HCT116 (cell line): ENCODE data around the gene MAPK8. TPM values are rescaled to one million over a fixed set of nuclear protein-coding genes. Genes with fewer than 3 reads are reported as not detected.

Experiments used
- ATAC-seq: fragments of 200-7000 bp; cut with Tn5 transposase; 2 replicates; pipeline ENCODE4 v1.9.1; 2020; ENCODE audit warnings: mild to moderate bottlenecking, moderate library complexity
- BruUV-seq: library from RNA; stranded (reverse); fragments of 400-500 nt; replicated peaks from 2 replicates; lab custom pipeline; 2021; lab: Mats Ljungman, UMichigan
- CTCF ChIA-PET: fragments of 300-600 bp; sonication (Branson Sonifier 250); formaldehyde crosslinking; loops from one replicate; lab custom pipeline; 2021; ENCODE audit warnings: antibody characterized with exemption; lab: Charles Lee
- POLR2A ChIA-PET: fragments of 300-600, 350-600 bp; sonication (Branson Sonifier 250); formaldehyde crosslinking; loops from one replicate; lab custom pipeline; 2021; ENCODE audit warnings: antibody characterized with exemption; lab: Charles Lee
- RAD21 ChIA-PET, 2 experiments: fragments of 300-600 bp; sonication (Branson Sonifier 250); formaldehyde crosslinking; loops; one replicate each; lab custom pipeline; 2023; ENCODE audit warnings: low total read pairs in 2 of 2; ENCODE audit not compliant: uncharacterized antibody in 2 of 2, unreplicated experiment in 2 of 2, low non-redundant PET in 1 of 2; lab: Charles Lee
- DNase-seq: peaks from one replicate; pipeline ENCODE4 v3.0.0-alpha.2; 2010; ENCODE audit warnings: low read depth, low spot score
- H2AFZ ChIP-seq: fragments of 200-600 bp; shearing (Covaris generic), sonication (generic); 2 replicates; pipeline ENCODE4 v1.6.1; 2017; ENCODE audit warnings: low read depth, mixed run types, mixed read lengths, antibody characterized with exemption, low read length; ENCODE audit not compliant: poor library complexity, severe bottlenecking
- H3K27ac ChIP-seq: 2 replicates; pipeline ENCODE4 v1.5.1; 2012; ENCODE audit warnings: low read depth, low read length
- H3K27me3 ChIP-seq: fragments of 200-600 bp; sonication (generic); 2 replicates; pipeline ENCODE4 v1.6.1; 2016; ENCODE audit warnings: mixed run types, low read length, mixed read lengths; ENCODE audit not compliant: insufficient read depth
- H3K36me3 ChIP-seq, 2 experiments: fragments of 200-500 bp in 1 of 2; fragments of 200-600 bp in 1 of 2; sonication (Bioruptor generic) in 1 of 2; sonication (generic) in 1 of 2; 2 replicates each; pipeline versions ENCODE4 v1.5.1 to v1.6.1; 2014 to 2016; ENCODE audit warnings: low read length in 2 of 2, inconsistent platforms in 1 of 2, mixed read lengths in 1 of 2, mixed run types in 1 of 2; ENCODE audit not compliant: insufficient read depth in 2 of 2, control insufficient read depth in 1 of 2
- H3K4me1 ChIP-seq, 2 experiments: fragments of 200-600 bp in 1 of 2; sonication (generic) in 1 of 2; 2 replicates each; pipeline versions ENCODE4 v1.5.1 to v1.6.1; 2012 to 2017; ENCODE audit warnings: low read length in 2 of 2, inconsistent platforms in 1 of 2, mild to moderate bottlenecking in 1 of 2, mixed read lengths in 1 of 2, mixed run types in 1 of 2, moderate library complexity in 1 of 2; ENCODE audit not compliant: insufficient read depth in 2 of 2, control insufficient read depth in 1 of 2
- H3K4me2 ChIP-seq: fragments of 200-600 bp; sonication (generic); 2 replicates; pipeline ENCODE4 v1.6.1; 2017; ENCODE audit warnings: mixed run types, low read length, mixed read lengths
- H3K4me3 ChIP-seq, 2 experiments: fragments of 200-600 bp in 1 of 2; sonication (generic) in 1 of 2; replicated peaks in 1 of 2; 2 replicates each; pipeline ENCODE4 v1.5.1; 2011 to 2016; ENCODE audit warnings: low read length in 2 of 2, control low read depth in 1 of 2, low read depth in 1 of 2, mild to moderate bottlenecking in 1 of 2, mixed read lengths in 1 of 2, mixed run types in 1 of 2
- H3K79me2 ChIP-seq: fragments of 200-600 bp; sonication (generic); 2 replicates; pipeline ENCODE4 v1.6.1; 2017; ENCODE audit warnings: mild to moderate bottlenecking, mixed run types, low read length, moderate library complexity, mixed read lengths; ENCODE audit not compliant: insufficient read depth
- H3K9ac ChIP-seq: fragments of 200-600 bp; sonication (generic); 2 replicates; pipeline ENCODE4 v1.6.1; 2016; ENCODE audit warnings: low read length, mixed read lengths
- H3K9me2 ChIP-seq: fragments of 200-600 bp; sonication (generic), shearing (Covaris generic); 2 replicates; pipeline ENCODE4 v1.6.1; 2017; ENCODE audit warnings: mixed run types, mild to moderate bottlenecking, moderate library complexity; ENCODE audit not compliant: insufficient read depth
- H3K9me3 ChIP-seq, 2 experiments: fragments of 200-500 bp in 1 of 2; fragments of 200-600 bp in 1 of 2; sonication (Bioruptor generic) in 1 of 2; sonication (generic) in 1 of 2; 2 replicates each; pipeline ENCODE4 v1.6.1; 2014 to 2017; ENCODE audit warnings: low read length in 2 of 2, mixed read lengths in 2 of 2, inconsistent platforms in 1 of 2, low read depth in 1 of 2, mild to moderate bottlenecking in 1 of 2, mixed run types in 1 of 2, moderate library complexity in 1 of 2; ENCODE audit not compliant: control insufficient read depth in 1 of 2, insufficient read depth in 1 of 2
- H4K20me1 ChIP-seq: fragments of 200-600 bp; sonication (generic), shearing (Covaris generic); 2 replicates; pipeline ENCODE4 v1.6.1; 2017; ENCODE audit warnings: mixed run types, mild to moderate bottlenecking, moderate library complexity; ENCODE audit not compliant: insufficient read depth
- EGR1 ChIP-seq: IDR thresholded peaks from 2 replicates; pipeline ENCODE4 v1.6.1; 2012; ENCODE audit warnings: low read depth
- EZH2 ChIP-seq: fragments of 200-600 bp; sonication (generic); IDR thresholded peaks from 2 replicates; pipeline ENCODE4 v1.6.1; 2017; ENCODE audit warnings: antibody characterized with exemption, mixed run types
- EZH2phosphoT487 ChIP-seq: fragments of 200-600 bp; IDR thresholded peaks from 2 replicates; pipeline ENCODE4 v1.6.1; 2018; ENCODE audit warnings: antibody characterized with exemption, borderline replicate concordance
- MAX ChIP-seq: IDR thresholded peaks from 2 replicates; pipeline ENCODE4 v1.6.1; 2012
- POLR2A ChIP-seq: IDR thresholded peaks from 2 replicates; pipeline ENCODE4 v1.7.0; 2011; ENCODE audit warnings: borderline replicate concordance; ENCODE audit not compliant: insufficient read depth, insufficient read length; ENCODE audit errors: extremely low read depth
- RAD21 ChIP-seq: IDR thresholded peaks from 2 replicates; pipeline ENCODE4 v1.6.1; 2012; ENCODE audit warnings: low read depth, mild to moderate bottlenecking
- REST ChIP-seq: IDR thresholded peaks from 2 replicates; pipeline ENCODE4 v1.6.1; 2012; ENCODE audit warnings: low read depth
- SIN3A ChIP-seq: IDR thresholded peaks from 2 replicates; pipeline ENCODE4 v1.6.1; 2012; ENCODE audit warnings: low read depth
- SRF ChIP-seq: IDR thresholded peaks from 2 replicates; pipeline ENCODE4 v1.6.1; 2012; ENCODE audit warnings: low read depth
- ZBTB33 ChIP-seq: IDR thresholded peaks from 2 replicates; pipeline ENCODE4 v1.6.1; 2011; ENCODE audit warnings: mild to moderate bottlenecking, low read length, moderate library complexity; ENCODE audit not compliant: insufficient replicate concordance; ENCODE audit errors: extremely low read depth
- intact Hi-C: fragments of 100-400 bp; cut with micrococcal nuclease; formaldehyde crosslinking; loops from 2 replicates; pipeline ENCODE4 v1.10.0; 2022
- total RNA-seq: library from RNA; stranded (reverse); gene quantifications from one replicate; pipeline ENCODE4 v1.2.1, GENCODE V29; 2021; ENCODE audit not compliant: unreplicated experiment
- TF ChIP-seq, protein P1 (sequence below): IDR thresholded peaks from 2 replicates; pipeline ENCODE4 v1.6.1; 2012

Gene MAPK8
- total RNA-seq, 1 experiment from 2014 or later: 71.0 TPM

GRCh38 chr10:48461623-48462481 is 155.4 kb downstream of the MAPK8 start:
- H3K27ac ChIP-seq: no peak overlapping the region
- H3K9me3 ChIP-seq: no peaks in the 10 kb centered on the region
- no peaks in the 10 kb centered on the region for H3K4me1 ChIP-seq
- ChIA-PET RAD21 (no interaction called here), CTCF (no interaction called here), POLR2A (no interaction called here)
- BruUV-seq: no TSS peak
- no peak overlapping the region for H3K4me3 ChIP-seq
- no peaks in the 10 kb centered on the region for H3K27me3 ChIP-seq
- no peaks in the 10 kb centered on the region for H3K79me2 ChIP-seq
- H3K36me3 ChIP-seq: no peaks in the 10 kb centered on the region
- ATAC-seq: no peak
- H2AFZ ChIP-seq: no peak overlapping the region
- no peak overlapping the region for H3K4me2 ChIP-seq
- intact Hi-C loops: no loop called here
- DNase-seq: no peak
- no peaks in the 10 kb centered on the region for H4K20me1 ChIP-seq
- H3K9ac ChIP-seq: no peak overlapping the region
- no peaks in the 10 kb centered on the region for H3K9me2 ChIP-seq
- TF ChIP-seq RAD21 (no peak), SRF (no peak), SIN3A (no peak), EZH2phosphoT487 (no peak), ZBTB33 (no peak), POLR2A (no peak), MAX (no peak), EZH2 (no peak), REST (no peak), EGR1 (no peak)
- TF ChIP-seq, protein P1, sequence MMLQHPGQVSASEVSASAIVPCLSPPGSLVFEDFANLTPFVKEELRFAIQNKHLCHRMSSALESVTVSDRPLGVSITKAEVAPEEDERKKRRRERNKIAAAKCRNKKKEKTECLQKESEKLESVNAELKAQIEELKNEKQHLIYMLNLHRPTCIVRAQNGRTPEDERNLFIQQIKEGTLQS: no peak
